GM12872 (cell line): Measurements from ENCODE around the gene ODR4.

Experiments used
- TF ChIP-seq, protein P1 (sequence below): IDR thresholded peaks from 3 replicates; pipeline ENCODE4 v1.5.1; 2011; ENCODE audit warnings: low read depth, mild to moderate bottlenecking, low read length, moderate library complexity; ENCODE audit not compliant: insufficient read depth

The ODR4 gene

DNA sequence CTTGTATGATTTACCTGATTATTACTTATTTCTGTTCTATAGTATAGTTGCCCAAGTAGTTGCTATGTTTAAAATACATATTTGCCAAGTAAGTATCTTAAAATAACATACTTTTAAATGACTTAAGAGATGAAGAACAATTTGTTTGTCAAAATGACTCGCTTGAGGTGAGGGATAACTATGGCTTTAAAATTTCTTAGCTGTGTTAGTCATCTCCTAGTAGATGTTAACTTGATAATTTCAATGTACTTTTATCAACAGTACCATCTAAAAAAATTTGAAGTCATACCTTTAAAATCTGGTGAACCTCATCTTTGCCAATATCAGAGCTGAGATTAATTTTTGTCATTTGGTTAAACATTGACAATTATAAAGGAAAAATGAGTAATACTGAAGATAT, 37.7 kb downstream of the ODR4 start:
- TF ChIP-seq, protein P1, sequence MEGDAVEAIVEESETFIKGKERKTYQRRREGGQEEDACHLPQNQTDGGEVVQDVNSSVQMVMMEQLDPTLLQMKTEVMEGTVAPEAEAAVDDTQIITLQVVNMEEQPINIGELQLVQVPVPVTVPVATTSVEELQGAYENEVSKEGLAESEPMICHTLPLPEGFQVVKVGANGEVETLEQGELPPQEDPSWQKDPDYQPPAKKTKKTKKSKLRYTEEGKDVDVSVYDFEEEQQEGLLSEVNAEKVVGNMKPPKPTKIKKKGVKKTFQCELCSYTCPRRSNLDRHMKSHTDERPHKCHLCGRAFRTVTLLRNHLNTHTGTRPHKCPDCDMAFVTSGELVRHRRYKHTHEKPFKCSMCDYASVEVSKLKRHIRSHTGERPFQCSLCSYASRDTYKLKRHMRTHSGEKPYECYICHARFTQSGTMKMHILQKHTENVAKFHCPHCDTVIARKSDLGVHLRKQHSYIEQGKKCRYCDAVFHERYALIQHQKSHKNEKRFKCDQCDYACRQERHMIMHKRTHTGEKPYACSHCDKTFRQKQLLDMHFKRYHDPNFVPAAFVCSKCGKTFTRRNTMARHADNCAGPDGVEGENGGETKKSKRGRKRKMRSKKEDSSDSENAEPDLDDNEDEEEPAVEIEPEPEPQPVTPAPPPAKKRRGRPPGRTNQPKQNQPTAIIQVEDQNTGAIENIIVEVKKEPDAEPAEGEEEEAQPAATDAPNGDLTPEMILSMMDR, result no peak

GRCh38 chr1:186418503-186418902, 42.9 kb downstream of the ODR4 start:
- TF ChIP-seq, protein P1, result no peak

DNA sequence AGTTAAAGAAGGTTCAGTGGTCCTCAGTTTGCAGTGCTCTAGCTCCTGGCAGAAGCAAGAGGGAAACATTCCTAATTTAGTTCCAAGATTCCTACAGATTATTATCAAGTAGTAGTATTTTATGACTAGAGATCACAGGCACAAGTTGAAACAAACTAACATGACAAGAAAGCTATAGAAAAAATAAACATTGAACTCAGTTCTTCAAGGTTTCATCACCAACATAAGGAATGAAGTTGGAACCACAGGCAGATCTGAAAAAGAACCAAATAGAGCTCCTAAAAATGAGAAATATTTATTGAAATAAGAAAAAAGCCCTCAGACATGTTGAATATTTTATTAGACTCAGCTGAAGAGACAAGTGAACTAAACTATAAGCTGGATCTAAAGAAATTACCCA, 44.7 kb downstream of the ODR4 start:
- TF ChIP-seq, protein P1, result no peak

DNA sequence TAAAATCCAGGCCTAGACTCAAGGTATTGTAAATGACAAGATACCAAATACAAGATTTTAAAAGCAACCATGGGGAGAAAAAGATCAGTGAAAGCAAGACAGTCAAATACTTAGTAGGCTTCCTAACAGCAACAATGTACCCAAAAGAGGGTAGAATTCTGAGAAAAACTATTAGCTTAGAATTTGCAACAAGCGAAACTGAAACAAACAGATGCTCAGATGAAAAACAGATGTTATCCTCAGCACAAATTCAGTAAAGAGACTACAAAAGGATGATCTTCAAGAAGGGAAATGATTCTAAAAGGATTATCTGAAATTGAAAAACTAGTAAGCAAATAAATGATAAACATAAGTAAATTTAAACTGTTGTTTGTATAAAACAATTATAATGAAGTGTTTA, 45.3 kb downstream of the ODR4 start:
- TF ChIP-seq, protein P1, result no peak

GRCh38 chr1:186421446-186421845, 45.8 kb downstream of the ODR4 start:
- TF ChIP-seq, protein P1, result no peak

DNA sequence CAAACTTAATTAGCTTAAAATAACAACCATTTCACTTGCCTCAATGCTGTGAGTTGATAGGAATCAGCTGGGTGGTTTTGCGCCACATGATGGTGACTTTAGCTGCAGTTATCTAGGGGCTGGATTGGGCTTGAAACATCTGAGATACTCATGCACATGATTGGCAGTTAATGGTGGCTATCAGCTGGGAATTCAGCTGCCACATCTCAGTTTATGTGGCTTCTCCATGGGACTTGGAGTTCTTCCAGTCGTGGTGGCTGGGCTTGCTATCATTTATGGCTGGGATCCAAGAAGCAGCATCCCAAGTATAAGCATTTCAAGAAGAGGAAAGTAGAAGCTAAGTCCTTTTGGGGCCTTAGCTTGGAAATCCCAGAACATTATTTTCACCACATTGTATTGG, 48.9 kb downstream of the ODR4 start:
- TF ChIP-seq, protein P1, result no peak

DNA sequence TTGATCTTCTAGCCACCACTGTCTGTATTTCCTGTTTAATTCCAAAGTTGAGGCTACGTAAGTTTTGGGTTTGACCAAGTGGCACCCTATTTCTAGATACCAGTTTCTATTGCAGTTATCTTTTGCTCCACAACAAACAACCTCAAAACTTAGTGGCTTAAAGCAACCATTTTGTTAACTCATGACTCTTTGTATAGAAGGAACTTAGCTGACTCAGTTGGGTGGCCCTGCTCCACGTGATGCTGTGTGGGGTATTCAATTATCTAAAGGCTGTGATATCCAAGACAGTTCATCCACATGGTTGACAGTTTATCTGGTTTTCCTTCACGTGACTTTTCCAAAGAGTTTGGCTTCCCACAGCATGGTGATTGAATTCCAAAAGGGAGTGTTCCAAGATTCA, 50.5 kb downstream of the ODR4 start:
- TF ChIP-seq, protein P1, result no peak

DNA sequence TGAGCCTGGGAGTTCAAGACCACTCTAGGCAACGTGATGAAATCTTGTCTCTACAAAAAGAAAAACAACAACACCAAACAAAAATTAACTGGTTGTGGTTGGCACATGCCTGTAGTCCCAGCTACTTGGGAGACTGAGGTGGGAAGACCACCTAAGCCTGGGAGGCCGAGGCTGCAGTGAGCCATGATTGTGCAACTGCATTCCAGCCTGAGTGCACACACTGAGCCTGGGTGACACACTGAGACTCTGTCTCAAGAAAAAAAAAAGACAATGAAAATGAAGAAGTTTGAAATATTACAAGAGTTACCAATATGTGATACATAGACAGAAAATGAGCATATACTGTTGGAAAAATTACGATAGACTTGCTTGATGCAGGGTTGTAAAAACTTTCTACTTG, 53.4 kb downstream of the ODR4 start:
- TF ChIP-seq, protein P1, result no peak
